ENCODE results near the gene SHISA6.

SHISA6 gene

GRCh38 chr17:11487469-11487868, 246.5 kb downstream of the SHISA6 start:
- Histone ChIP-seq H3K9ac (ENCODE audit: low read depth, low read length) (no peak overlapping the region), H3K27me3 (ENCODE audit: control insufficient read depth, insufficient read depth, low read length) (no peaks in the 10 kb centered on the region), H3K36me3 (ENCODE audit: control insufficient read depth, insufficient read depth, low read length) (no peaks in the 10 kb centered on the region), H3K9me3 (ENCODE audit: control insufficient read depth, insufficient read depth, low read length) (no peaks in the 10 kb centered on the region), H3K27ac (ENCODE audit: low read depth, low read length) (no peak overlapping the region), H3K4me3 (ENCODE audit: low read depth, low read length) (no peak overlapping the region), H3K4me1 (ENCODE audit: control insufficient read depth, insufficient read depth, low read length) (0 out of 2 replicates have a peak, but pooled peaks cover 8% of the 10 kb centered on the region)

- no peaks in the 10 kb centered on the region for H3K9me3 ChIP-seq (ENCODE audit: control insufficient read depth, insufficient read depth, low read length)
- no peak overlapping the region for H3K27ac ChIP-seq (ENCODE audit: low read depth, low read length)
- no peak overlapping the region for H3K9ac ChIP-seq (ENCODE audit: low read depth, low read length)
- H3K27me3 ChIP-seq (ENCODE audit: control insufficient read depth, insufficient read depth, low read length): no peaks in the 10 kb centered on the region
- no peak overlapping the region for H3K4me3 ChIP-seq (ENCODE audit: low read depth, low read length)
- H3K36me3 ChIP-seq (ENCODE audit: control insufficient read depth, insufficient read depth, low read length): no peaks in the 10 kb centered on the region
- 0 out of 2 replicates have a peak, but pooled peaks cover 9% of the 10 kb centered on the region for H3K4me1 ChIP-seq (ENCODE audit: control insufficient read depth, insufficient read depth, low read length)
Measured at GRCh38 chr17:11488407-11488806, 247.4 kb downstream of the SHISA6 start.

GRCh38 chr17:11490171-11490755, 249.2 kb downstream of the SHISA6 start:
- H3K9ac ChIP-seq (ENCODE audit: low read depth, low read length): no peak overlapping the region
- peaks cover 23% of the 10 kb centered on the region for H3K4me1 ChIP-seq (ENCODE audit: control insufficient read depth, insufficient read depth, low read length)
- H3K9me3 ChIP-seq (ENCODE audit: control insufficient read depth, insufficient read depth, low read length): no peaks in the 10 kb centered on the region

GRCh38 chr17:11492511-11492910, 251.5 kb downstream of the SHISA6 start:
- H3K27ac ChIP-seq (ENCODE audit: low read depth, low read length): no peak overlapping the region
- H3K9me3 ChIP-seq (ENCODE audit: control insufficient read depth, insufficient read depth, low read length): no peaks in the 10 kb centered on the region
- H3K9ac ChIP-seq (ENCODE audit: low read depth, low read length): no peak overlapping the region
- H3K36me3 ChIP-seq (ENCODE audit: control insufficient read depth, insufficient read depth, low read length): no peaks in the 10 kb centered on the region
- H3K4me1 ChIP-seq (ENCODE audit: control insufficient read depth, insufficient read depth, low read length): peaks cover 15% of the 10 kb centered on the region
- no peak overlapping the region for H3K4me3 ChIP-seq (ENCODE audit: low read depth, low read length)
- no peaks in the 10 kb centered on the region for H3K27me3 ChIP-seq (ENCODE audit: control insufficient read depth, insufficient read depth, low read length)

More at GRCh38 chr17:11490171-11490755, 249.2 kb downstream of the SHISA6 start:
- H3K27ac ChIP-seq (ENCODE audit: low read depth, low read length): no peak overlapping the region
- H3K4me3 ChIP-seq (ENCODE audit: low read depth, low read length): no peak overlapping the region
- no peaks in the 10 kb centered on the region for H3K27me3 ChIP-seq (ENCODE audit: control insufficient read depth, insufficient read depth, low read length)
- H3K36me3 ChIP-seq (ENCODE audit: control insufficient read depth, insufficient read depth, low read length): no peaks in the 10 kb centered on the region

- H3K36me3 ChIP-seq (ENCODE audit: control insufficient read depth, insufficient read depth, low read length): no peaks in the 10 kb centered on the region
Measured at GRCh38 chr17:11493936-11494335, 252.9 kb downstream of the SHISA6 start.

GRCh38 chr17:11495613-11496012, 254.6 kb downstream of the SHISA6 start:
- no peaks in the 10 kb centered on the region for H3K27me3 ChIP-seq (ENCODE audit: control insufficient read depth, insufficient read depth, low read length)
- H3K4me3 ChIP-seq (ENCODE audit: low read depth, low read length): no peak overlapping the region
- H3K9ac ChIP-seq (ENCODE audit: low read depth, low read length): no peak overlapping the region
- no peaks in the 10 kb centered on the region for H3K9me3 ChIP-seq (ENCODE audit: control insufficient read depth, insufficient read depth, low read length)
- peaks cover 15% of the 10 kb centered on the region for H3K4me1 ChIP-seq (ENCODE audit: control insufficient read depth, insufficient read depth, low read length)
- H3K36me3 ChIP-seq (ENCODE audit: control insufficient read depth, insufficient read depth, low read length): no peaks in the 10 kb centered on the region
- no peak overlapping the region for H3K27ac ChIP-seq (ENCODE audit: low read depth, low read length)

More at GRCh38 chr17:11493936-11494335, 252.9 kb downstream of the SHISA6 start:
- Histone ChIP-seq H3K27me3 (ENCODE audit: control insufficient read depth, insufficient read depth, low read length) (no peaks in the 10 kb centered on the region), H3K4me1 (ENCODE audit: control insufficient read depth, insufficient read depth, low read length) (peaks cover 15% of the 10 kb centered on the region), H3K4me3 (ENCODE audit: low read depth, low read length) (no peak overlapping the region), H3K27ac (ENCODE audit: low read depth, low read length) (no peak overlapping the region), H3K9me3 (ENCODE audit: control insufficient read depth, insufficient read depth, low read length) (no peaks in the 10 kb centered on the region), H3K9ac (ENCODE audit: low read depth, low read length) (no peak overlapping the region)

- no peak overlapping the region for H3K9ac ChIP-seq (ENCODE audit: low read depth, low read length)
- no peaks in the 10 kb centered on the region for H3K36me3 ChIP-seq (ENCODE audit: control insufficient read depth, insufficient read depth, low read length)
- H3K27ac ChIP-seq (ENCODE audit: low read depth, low read length): no peak overlapping the region
- no peaks in the 10 kb centered on the region for H3K4me1 ChIP-seq (ENCODE audit: control insufficient read depth, insufficient read depth, low read length)
- no peaks in the 10 kb centered on the region for H3K9me3 ChIP-seq (ENCODE audit: control insufficient read depth, insufficient read depth, low read length)
- no peaks in the 10 kb centered on the region for H3K27me3 ChIP-seq (ENCODE audit: control insufficient read depth, insufficient read depth, low read length)
- H3K4me3 ChIP-seq (ENCODE audit: low read depth, low read length): no peak overlapping the region
Measured at GRCh38 chr17:11499881-11500280, 258.9 kb downstream of the SHISA6 start.

GRCh38 chr17:11503308-11504035, 262.5 kb downstream of the SHISA6 start:
- no peaks in the 10 kb centered on the region for H3K4me1 ChIP-seq (ENCODE audit: control insufficient read depth, insufficient read depth, low read length)
- H3K36me3 ChIP-seq (ENCODE audit: control insufficient read depth, insufficient read depth, low read length): no peaks in the 10 kb centered on the region
- H3K4me3 ChIP-seq (ENCODE audit: low read depth, low read length): no peak overlapping the region
- H3K9ac ChIP-seq (ENCODE audit: low read depth, low read length): no peak overlapping the region
- no peaks in the 10 kb centered on the region for H3K9me3 ChIP-seq (ENCODE audit: control insufficient read depth, insufficient read depth, low read length)
- H3K27ac ChIP-seq (ENCODE audit: low read depth, low read length): no peak overlapping the region
- no peaks in the 10 kb centered on the region for H3K27me3 ChIP-seq (ENCODE audit: control insufficient read depth, insufficient read depth, low read length)

- H3K9me3 ChIP-seq (ENCODE audit: control insufficient read depth, insufficient read depth, low read length): no peaks in the 10 kb centered on the region
- H3K36me3 ChIP-seq (ENCODE audit: control insufficient read depth, insufficient read depth, low read length): no peaks in the 10 kb centered on the region
- no peak overlapping the region for H3K4me3 ChIP-seq (ENCODE audit: low read depth, low read length)
- H3K27me3 ChIP-seq (ENCODE audit: control insufficient read depth, insufficient read depth, low read length): no peaks in the 10 kb centered on the region; the same call in 1 of the 2 replicates
- H3K4me1 ChIP-seq (ENCODE audit: control insufficient read depth, insufficient read depth, low read length): no peaks in the 10 kb centered on the region
- no peak overlapping the region for H3K27ac ChIP-seq (ENCODE audit: low read depth, low read length)
- no peak overlapping the region for H3K9ac ChIP-seq (ENCODE audit: low read depth, low read length)
Measured at GRCh38 chr17:11506635-11507034, 265.6 kb downstream of the SHISA6 start.

GRCh38 chr17:11511696-11512095, 270.7 kb downstream of the SHISA6 start:
- no peaks in the 10 kb centered on the region for H3K9me3 ChIP-seq (ENCODE audit: control insufficient read depth, insufficient read depth, low read length)
- H3K9ac ChIP-seq (ENCODE audit: low read depth, low read length): no peak overlapping the region
- no peaks in the 10 kb centered on the region for H3K4me1 ChIP-seq (ENCODE audit: control insufficient read depth, insufficient read depth, low read length)
- no peak overlapping the region for H3K27ac ChIP-seq (ENCODE audit: low read depth, low read length)
- no peaks in the 10 kb centered on the region; the same call in 1 of the 2 replicates for H3K27me3 ChIP-seq (ENCODE audit: control insufficient read depth, insufficient read depth, low read length)
- H3K36me3 ChIP-seq (ENCODE audit: control insufficient read depth, insufficient read depth, low read length): no peaks in the 10 kb centered on the region
- H3K4me3 ChIP-seq (ENCODE audit: low read depth, low read length): no peak overlapping the region

GRCh38 chr17:11514565-11514964, 273.6 kb downstream of the SHISA6 start:
- H3K27ac ChIP-seq (ENCODE audit: low read depth, low read length): no peak overlapping the region
- no peaks in the 10 kb centered on the region; the same call in 1 of the 2 replicates for H3K27me3 ChIP-seq (ENCODE audit: control insufficient read depth, insufficient read depth, low read length)
- H3K4me1 ChIP-seq (ENCODE audit: control insufficient read depth, insufficient read depth, low read length): no peaks in the 10 kb centered on the region
- no peaks in the 10 kb centered on the region for H3K9me3 ChIP-seq (ENCODE audit: control insufficient read depth, insufficient read depth, low read length)
- no peak overlapping the region for H3K9ac ChIP-seq (ENCODE audit: low read depth, low read length)
- H3K36me3 ChIP-seq (ENCODE audit: control insufficient read depth, insufficient read depth, low read length): no peaks in the 10 kb centered on the region
- H3K4me3 ChIP-seq (ENCODE audit: low read depth, low read length): no peak overlapping the region

Data from HUES48 (cell line).